A673 (cell line): ENCODE results near the gene SH3TC1.

ENCODE experiments used
- CTCF ChIP-seq: fragments of 300-800, 200-600 bp; sonication (generic); conservative IDR thresholded peaks from 2 replicates; pipeline ENCODE4 v1.5.1; 2017; ENCODE audit warnings: low read depth, mild to moderate bottlenecking, antibody characterized with exemption, low read length, moderate library complexity, mixed read lengths
- EZH2 ChIP-seq: fragments of 200-600 bp; sonication (generic); IDR thresholded peaks from 2 replicates; pipeline ENCODE4 v1.6.1; 2017; ENCODE audit warnings: borderline replicate concordance, low read depth, mild to moderate bottlenecking, mixed read lengths, antibody characterized with exemption, low read length; ENCODE audit not compliant: poor library complexity, severe bottlenecking

- TF ChIP-seq CTCF (no peak), EZH2 (no peak)
Observed at GRCh38 chr4:8273450-8273849, 74.4 kb downstream of the SH3TC1 start.
